OCI-LY1 (cell line): ENCODE measurements around the gene NT5DC1.

Source experiments
- H2AFZ ChIP-seq: fragments of 200-600 bp; sonication (generic), shearing (Covaris generic); 2 replicates; pipeline ENCODE4 v1.6.0; 2014; ENCODE audit warnings: antibody characterized with exemption, mild to moderate bottlenecking, low read length
- H3F3A ChIP-seq: fragments of 200-600 bp; sonication (generic), shearing (Covaris generic); 2 replicates; pipeline ENCODE4 v1.6.0; 2014; ENCODE audit warnings: mild to moderate bottlenecking, antibody characterized with exemption, low read length, moderate library complexity; ENCODE audit not compliant: insufficient read depth
- H3K27ac ChIP-seq: fragments of 200-600 bp; sonication (generic); 2 replicates; pipeline ENCODE4 v1.5.1; 2014; ENCODE audit warnings: low read length, mixed run types, mild to moderate bottlenecking, low read depth; ENCODE audit not compliant: poor library complexity, severe bottlenecking
- H3K27me3 ChIP-seq: fragments of 200-600 bp; sonication (generic); 2 replicates; pipeline ENCODE4 v1.6.0; 2014; ENCODE audit warnings: antibody characterized with exemption, mild to moderate bottlenecking, low read length, moderate library complexity; ENCODE audit not compliant: insufficient read depth
- H3K36me3 ChIP-seq: fragments of 200-600 bp; sonication (generic); 2 replicates; pipeline ENCODE4 v1.6.1; 2014; ENCODE audit warnings: mild to moderate bottlenecking, antibody characterized with exemption, low read length, moderate library complexity, mixed read lengths; ENCODE audit not compliant: insufficient read depth
- H3K4me1 ChIP-seq: fragments of 200-600 bp; sonication (generic); 2 replicates; pipeline ENCODE4 v1.5.1; 2014; ENCODE audit warnings: mild to moderate bottlenecking, low read length, moderate library complexity; ENCODE audit not compliant: insufficient read depth, severe bottlenecking
- H3K4me2 ChIP-seq: fragments of 200-600 bp; sonication (generic), shearing (Covaris generic); 2 replicates; pipeline ENCODE4 v1.6.1; 2014; ENCODE audit warnings: low read length
- H3K4me3 ChIP-seq: fragments of 200-600 bp; sonication (generic); 2 replicates; pipeline ENCODE4 v1.5.1; 2014; ENCODE audit warnings: low read length, low read depth, mild to moderate bottlenecking, mixed read lengths; ENCODE audit not compliant: poor library complexity, severe bottlenecking
- H3K79me2 ChIP-seq: fragments of 200-600 bp; shearing (Covaris generic); 2 replicates; pipeline ENCODE4 v1.6.1; 2016; ENCODE audit warnings: mixed run types, low read length, mixed read lengths; ENCODE audit not compliant: insufficient read depth
- H3K9ac ChIP-seq: fragments of 200-600 bp; sonication (generic), shearing (Covaris generic); 2 replicates; pipeline ENCODE4 v1.6.1; 2014; ENCODE audit warnings: mild to moderate bottlenecking, low read length, mixed read lengths
- H3K9me2 ChIP-seq: fragments of 200-600 bp; sonication (generic), shearing (Covaris generic); 2 replicates; pipeline ENCODE4 v1.6.1; 2014; ENCODE audit warnings: low read depth, mild to moderate bottlenecking, low read length, mixed read lengths
- H3K9me3 ChIP-seq: fragments of 200-600 bp; shearing (Covaris generic); 2 replicates; pipeline ENCODE4 v1.6.1; 2014; ENCODE audit warnings: low read length, mixed read lengths
- H4K20me1 ChIP-seq: fragments of 200-600 bp; sonication (generic), shearing (Covaris generic); 2 replicates; pipeline ENCODE4 v1.6.0; 2016; ENCODE audit warnings: mild to moderate bottlenecking, low read length; ENCODE audit not compliant: insufficient read depth
- CTCF ChIP-seq: fragments of 200-600 bp; sonication (generic), shearing (Covaris generic); IDR thresholded peaks from 2 replicates; pipeline ENCODE4 v1.5.1; 2017; ENCODE audit warnings: mild to moderate bottlenecking, antibody characterized with exemption, low read length, moderate library complexity, mixed read lengths
- EZH2 ChIP-seq: fragments of 200-600 bp; sonication (generic), shearing (Covaris generic); IDR thresholded peaks from 2 replicates; pipeline ENCODE4 v1.8.0; 2017; ENCODE audit warnings: borderline replicate concordance, mixed run types, mild to moderate bottlenecking, antibody characterized with exemption, low read length, moderate library complexity, mixed read lengths

NT5DC1 gene

DNA sequence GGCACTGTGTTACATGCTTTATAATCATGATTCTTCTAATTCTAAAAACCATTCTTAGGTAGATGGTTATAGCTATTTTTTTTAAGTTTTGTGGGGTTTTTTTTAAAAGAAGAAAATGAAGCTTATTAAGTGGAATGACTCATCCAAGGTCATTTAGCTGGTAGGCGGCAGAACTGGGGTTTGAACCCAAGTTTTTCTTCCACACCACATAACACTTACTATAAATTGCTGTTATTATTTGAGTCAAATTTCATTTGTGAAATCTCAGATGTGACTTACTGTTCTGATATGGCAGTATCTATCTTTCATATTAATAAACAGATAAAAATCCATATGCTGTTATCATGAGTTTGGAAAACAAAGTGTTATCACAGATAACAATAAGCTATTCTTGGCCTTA is 35.7 kb downstream of the NT5DC1 start:
- no peaks in the 10 kb centered on the region for H3K9me3 ChIP-seq
- H3K79me2 ChIP-seq, result no peaks in the 10 kb centered on the region
- H3K4me1 ChIP-seq, result no peaks in the 10 kb centered on the region
- TF ChIP-seq CTCF, result no peak
- TF ChIP-seq EZH2, result no peak
- no peaks in the 10 kb centered on the region for H3K9me2 ChIP-seq
- H3K36me3 ChIP-seq, result no peaks in the 10 kb centered on the region
- no peak overlapping the region for H3K9ac ChIP-seq
- no peaks in the 10 kb centered on the region for H3K27me3 ChIP-seq
- no peak overlapping the region for H3K27ac ChIP-seq
- no peak overlapping the region for H2AFZ ChIP-seq
- no peak overlapping the region for H3K4me3 ChIP-seq
- H3K4me2 ChIP-seq, result no peak overlapping the region
- no peaks in the 10 kb centered on the region for H3F3A ChIP-seq
- no peaks in the 10 kb centered on the region for H4K20me1 ChIP-seq

DNA sequence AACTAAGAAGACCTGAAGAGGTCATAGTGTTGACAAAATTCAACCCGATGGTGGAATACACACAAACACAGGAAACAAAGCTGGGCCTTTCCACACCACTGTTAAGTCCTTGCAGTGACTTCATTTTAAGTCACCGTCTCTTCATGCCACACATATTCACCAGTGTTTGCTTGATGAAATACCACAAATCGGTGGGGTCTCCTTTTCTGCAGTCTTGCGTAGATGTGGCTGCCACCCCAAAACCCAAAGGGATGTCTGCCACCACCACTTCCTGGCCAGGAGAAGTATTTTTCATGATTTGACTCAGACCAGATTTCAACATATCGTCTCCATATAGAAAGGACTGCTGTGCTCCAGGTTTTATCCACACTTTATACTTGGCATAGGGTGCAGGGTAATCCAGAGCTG is 36.3 kb downstream of the NT5DC1 start:
- Histone ChIP-seq H3K9me2 (no peaks in the 10 kb centered on the region), H3K4me2 (no peak overlapping the region), H3K27me3 (no peaks in the 10 kb centered on the region), H3F3A (no peaks in the 10 kb centered on the region), H2AFZ (no peak overlapping the region), H3K4me3 (no peak overlapping the region), H4K20me1 (no peaks in the 10 kb centered on the region), H3K79me2 (no peaks in the 10 kb centered on the region), H3K27ac (no peak overlapping the region), H3K9me3 (no peaks in the 10 kb centered on the region), H3K9ac (no peak overlapping the region), H3K4me1 (no peaks in the 10 kb centered on the region), H3K36me3 (no peaks in the 10 kb centered on the region)
- no peak for TF ChIP-seq EZH2
- TF ChIP-seq CTCF, result no peak

DNA sequence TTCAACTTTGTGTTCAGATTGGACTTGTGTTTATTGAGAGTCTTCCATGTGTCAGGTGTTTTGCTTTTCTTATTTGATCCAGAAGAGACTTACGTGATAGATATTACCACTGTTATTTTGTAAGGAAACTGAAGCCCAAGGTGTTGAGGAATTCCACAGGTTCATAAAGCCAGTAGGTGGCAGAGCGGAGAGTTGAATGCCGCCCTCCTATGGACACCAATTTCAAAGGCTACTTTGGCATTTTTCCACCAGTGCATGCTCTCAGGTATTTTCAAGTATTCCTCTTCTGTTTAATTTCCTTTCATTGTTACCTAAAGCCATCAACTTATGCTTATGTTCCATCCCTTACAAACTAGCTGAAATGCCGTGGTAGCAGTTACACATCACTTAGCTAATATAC is 39.3 kb downstream of the NT5DC1 start:
- H3K9ac ChIP-seq, result no peak overlapping the region
- H3K27me3 ChIP-seq, result no peaks in the 10 kb centered on the region
- H3F3A ChIP-seq, result no peaks in the 10 kb centered on the region
- no peaks in the 10 kb centered on the region for H3K9me2 ChIP-seq
- no peaks in the 10 kb centered on the region for H3K4me1 ChIP-seq
- H3K4me3 ChIP-seq, result no peak overlapping the region
- no peaks in the 10 kb centered on the region for H3K36me3 ChIP-seq
- H3K79me2 ChIP-seq, result no peaks in the 10 kb centered on the region
- H3K9me3 ChIP-seq, result no peaks in the 10 kb centered on the region
- peak; percentile 4; the same call in 1 of the 2 replicates for TF ChIP-seq CTCF
- TF ChIP-seq EZH2, result no peak
- H3K4me2 ChIP-seq, result no peak overlapping the region
- no peak overlapping the region for H3K27ac ChIP-seq
- H4K20me1 ChIP-seq, result no peaks in the 10 kb centered on the region
- no peak overlapping the region for H2AFZ ChIP-seq
